Measurements from ENCODE around the gene TRNT1.

The TRNT1 gene

DNA sequence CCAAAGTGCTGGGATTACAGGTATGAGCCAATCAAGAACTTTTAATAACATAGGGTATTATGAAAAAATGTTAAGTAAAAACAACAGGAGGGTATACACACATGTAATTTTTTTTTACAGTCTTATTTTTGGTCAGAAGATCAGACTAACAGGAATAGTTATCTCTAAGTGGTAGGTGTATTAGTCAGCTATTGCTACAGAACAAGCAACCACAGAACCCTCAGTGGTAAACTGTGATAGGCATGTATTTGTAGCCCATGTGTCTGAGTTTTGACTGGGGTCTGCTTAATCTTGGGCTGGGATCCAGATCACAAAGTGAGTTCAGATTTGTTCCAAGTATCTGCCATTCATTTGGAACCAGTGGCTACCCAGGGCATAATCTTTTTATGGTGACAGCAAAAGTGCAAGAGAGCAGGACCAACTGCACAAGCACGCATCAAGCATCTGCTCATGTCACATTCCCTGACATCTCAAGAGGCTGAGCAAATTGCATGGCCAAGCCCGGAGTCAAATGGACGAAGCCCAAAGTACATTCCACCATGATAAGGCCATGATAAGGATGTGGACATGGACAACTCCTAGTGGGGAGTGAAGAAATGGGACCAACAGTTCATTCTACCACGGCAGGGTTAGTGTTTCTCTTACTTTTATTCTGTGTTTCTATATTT, 13.6 kb upstream of the TRNT1 start:
- FAIRE-seq: no peak

DNA sequence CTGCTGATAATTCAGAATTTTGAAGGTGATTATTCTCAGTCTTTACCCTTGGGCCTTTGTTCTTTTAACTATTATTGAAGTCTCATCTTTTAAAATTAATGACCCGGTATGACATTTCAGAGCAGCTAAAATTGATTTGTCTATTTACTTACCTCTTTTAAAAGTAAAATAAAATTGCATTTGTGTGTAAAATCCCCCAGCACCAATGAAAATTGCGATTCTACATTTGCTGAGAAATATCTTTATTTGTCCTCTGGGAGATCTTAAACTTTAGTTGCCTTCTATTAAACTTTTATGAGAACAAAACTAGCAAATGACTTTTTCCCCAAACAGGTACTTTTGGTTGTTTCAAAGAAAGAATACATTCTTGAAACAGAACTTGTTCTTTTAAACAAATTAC, 9.1 kb upstream of the TRNT1 start:
- no peak for FAIRE-seq

DNA sequence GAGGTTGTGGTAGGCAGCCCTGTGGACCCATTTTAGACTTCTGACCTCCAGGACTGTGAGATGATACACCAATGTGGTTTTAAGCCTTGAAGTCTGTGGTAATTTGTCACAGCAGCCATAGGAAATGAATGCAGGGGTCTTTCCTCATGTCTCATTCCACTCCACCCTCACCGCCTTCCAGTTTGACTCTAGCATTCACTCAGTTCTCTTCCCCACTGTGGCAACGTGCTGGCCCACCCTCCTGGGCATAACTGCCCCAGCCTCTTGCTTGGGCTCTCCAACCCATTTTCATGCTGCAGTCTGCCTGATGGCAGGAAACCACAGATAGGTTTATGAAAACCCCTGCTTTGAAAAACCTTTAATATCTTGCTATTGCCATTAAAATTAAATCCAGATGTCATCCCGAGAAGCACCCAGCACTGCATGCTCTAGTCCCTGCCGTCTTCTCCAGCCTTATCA, 7.3 kb upstream of the TRNT1 start:
- FAIRE-seq: no peak

DNA sequence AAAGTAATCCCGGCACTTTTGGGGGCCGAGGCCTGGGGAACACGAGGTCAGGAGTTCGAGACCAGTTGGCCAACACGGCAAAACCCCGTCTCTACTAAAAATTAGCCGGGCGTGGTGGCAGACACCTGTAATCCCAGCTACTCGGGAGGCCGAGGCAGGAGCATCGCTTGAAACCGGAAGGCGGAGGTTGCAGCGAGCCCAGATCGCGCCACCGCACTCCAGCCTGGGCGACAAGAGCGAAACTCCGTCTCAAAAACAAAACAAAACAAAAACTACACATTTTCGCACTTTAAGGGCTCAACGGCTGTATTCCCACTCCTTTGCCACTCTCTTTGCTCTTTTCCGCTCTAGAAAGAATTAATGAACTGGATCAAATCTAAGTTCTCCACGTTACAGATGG, 763 bp upstream of the TRNT1 start:
- no peak for FAIRE-seq

DNA sequence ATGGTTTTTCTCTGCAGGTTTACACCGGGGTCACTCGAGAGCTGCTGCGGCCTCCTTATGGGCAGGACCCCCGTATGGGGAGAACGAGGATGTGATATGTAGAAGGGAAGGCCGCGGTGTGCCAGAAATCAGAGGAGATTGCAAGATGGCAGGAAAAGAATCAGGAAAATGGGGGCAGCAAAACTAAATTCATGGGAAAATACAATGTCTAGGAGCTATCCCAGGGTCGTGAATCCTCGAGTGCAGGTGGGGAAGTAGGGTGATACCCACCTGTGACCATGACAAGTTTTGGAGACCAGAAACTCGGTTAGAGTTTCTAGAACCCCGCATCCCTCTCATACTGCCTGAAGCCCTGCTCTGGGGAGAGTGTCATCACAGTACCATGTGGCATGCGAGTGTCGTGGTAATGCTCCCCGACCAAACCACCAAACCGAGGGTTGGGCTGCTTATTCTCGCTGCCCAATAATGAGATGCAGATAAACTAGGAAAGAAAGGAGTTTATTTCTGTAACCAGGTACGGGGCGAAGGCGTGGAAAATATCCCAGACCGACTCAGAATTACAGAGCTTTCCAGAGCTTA, 781 bp downstream of the TRNT1 start:
- no peak for FAIRE-seq

DNA sequence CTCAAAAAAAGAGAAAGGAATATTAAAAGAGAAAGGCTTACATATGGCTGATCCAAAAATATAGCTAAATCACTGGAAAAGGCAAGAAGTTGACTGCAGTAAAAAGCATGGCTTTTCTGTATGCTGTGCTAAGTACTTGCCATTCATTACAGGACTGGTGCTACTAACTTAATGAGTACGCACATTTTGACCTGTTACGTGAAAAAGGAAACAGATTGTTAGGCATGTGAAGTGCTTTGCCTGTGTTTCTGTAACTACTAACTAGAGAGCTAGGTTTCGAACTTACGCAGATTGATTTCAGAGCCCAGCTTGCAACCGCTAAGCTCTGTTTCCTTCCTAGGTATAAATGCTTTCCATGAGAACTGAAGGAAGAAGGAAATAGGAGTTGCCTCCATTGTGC, 2.8 kb downstream of the TRNT1 start:
- FAIRE-seq: no peak

DNA sequence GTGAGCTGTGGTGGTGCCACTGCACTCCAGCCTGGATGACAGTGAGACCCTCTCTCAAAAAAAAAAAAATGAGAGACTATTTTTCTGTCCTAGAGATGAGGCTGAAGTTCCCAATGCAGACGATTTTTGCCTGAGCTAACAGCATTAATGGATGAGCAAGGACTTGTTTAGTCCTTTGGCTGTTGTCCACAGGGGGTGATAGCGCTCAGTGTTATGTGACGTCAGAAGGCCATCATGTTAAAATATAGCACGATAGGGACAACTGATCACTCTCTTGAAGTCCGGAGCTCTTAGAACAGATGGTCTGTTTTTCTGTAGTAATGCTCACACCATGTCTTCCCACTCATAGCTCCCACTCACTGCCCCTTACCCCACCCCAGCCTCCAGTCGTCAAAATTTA, 6.8 kb downstream of the TRNT1 start:
- FAIRE-seq: no peak

DNA sequence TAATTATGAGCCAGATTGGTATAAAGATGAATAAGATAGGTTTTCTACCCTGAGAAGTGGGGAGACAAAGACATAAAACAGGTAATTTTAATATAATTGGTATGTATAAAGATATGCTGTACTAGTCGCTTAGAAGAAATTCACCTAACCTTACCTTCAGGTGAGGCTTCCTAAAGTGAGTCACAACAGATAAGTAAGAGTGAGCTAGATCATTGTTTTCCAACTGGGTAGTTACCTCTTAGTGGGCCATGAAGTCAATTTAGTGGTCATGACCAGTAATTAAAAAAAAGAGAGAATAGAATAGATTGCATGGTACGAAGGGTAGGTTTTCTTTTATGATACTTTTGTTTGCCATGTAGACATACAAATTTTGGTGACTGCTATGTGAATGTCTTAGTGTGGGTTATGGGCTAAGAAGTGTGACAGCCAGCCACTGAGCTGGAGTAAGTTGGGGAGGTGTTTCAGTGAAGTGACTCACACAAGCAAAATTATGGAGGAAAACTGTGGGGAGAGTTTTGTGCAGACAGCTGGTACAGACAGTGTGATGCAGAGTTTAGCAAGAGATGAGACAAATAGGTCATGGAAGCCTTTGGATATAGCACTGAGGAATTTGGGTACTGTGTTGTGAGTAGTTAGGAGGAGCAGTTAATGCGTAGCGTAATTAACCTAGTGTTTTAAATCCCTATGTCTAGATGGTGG, 8.2 kb downstream of the TRNT1 start:
- no peak for FAIRE-seq

DNA sequence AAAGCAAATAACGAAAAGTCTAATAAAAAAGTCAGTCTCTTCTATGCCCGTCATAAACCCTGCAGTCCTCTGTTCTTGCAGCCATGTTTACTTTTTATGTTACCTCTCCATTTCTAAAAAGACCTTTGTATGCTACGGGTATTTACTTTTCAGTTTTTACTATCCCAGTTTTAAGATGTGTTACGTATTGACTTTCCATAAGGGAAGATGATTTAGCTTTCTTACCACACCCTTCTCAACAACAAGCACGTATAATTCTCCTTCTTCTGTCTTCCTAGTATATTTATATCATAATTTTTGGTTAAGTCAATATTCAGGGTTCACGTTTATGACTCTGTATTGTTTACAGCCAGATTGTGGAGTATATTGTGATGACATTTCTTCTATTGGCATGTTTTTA, 10.8 kb downstream of the TRNT1 start:
- no peak for FAIRE-seq

DNA sequence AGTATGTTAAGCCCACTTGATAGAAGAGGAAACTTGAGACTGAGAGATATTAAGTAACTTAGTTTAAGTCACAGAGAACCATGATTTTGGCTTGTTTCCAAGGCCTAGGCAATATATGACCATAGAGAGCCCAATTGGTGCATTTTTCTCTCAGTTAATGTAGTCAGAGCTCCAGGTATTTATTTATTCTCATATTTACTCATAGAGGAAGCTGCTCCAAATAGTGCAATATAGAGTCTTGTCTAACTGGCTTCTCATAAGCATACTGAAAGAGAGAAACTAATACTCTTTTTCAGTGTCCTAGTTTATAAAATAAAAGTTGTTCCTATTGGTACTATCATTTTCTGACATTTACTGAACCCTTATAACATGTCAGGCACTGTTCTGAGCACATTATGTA, 15.2 kb downstream of the TRNT1 start:
- no peak for FAIRE-seq

DNA sequence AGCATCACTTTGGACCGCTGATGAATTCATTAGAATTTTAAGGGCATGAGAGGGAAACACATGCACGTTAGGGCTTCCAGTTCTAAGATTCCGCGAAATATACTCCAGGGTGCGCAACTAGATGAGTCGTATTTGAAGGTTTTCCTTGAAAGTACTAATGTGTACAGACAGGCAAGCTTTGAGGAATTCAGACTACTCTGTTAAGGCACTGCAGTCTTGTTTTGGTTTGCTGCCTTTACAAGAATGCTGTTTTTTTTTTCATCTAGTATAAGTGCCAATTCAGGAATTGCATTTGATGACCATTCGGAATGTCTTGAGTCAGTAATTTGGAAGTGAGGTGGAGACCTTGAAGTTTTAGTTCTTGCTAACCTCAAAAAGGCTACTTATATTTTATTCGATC, 19.1 kb downstream of the TRNT1 start:
- no peak for FAIRE-seq

DNA sequence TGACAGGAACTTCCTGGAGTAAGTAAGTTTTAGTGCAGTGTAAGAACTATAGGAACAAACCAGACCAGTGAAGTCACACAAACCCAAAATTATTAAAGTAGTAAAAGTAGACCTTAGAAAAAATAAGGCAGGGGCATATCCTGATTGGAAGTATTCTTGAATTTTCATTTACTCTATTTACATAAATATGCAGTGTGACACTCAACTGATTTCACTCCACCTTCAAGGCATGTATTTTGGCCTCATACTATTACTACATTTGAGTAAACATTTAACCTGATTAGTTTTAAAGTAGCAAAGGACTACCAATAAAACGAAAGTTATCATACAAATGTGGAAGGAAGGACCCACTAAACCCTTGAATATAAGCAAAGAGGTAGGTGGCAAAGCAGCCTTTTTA, 22.8 kb downstream of the TRNT1 start:
- FAIRE-seq: no peak

DNA sequence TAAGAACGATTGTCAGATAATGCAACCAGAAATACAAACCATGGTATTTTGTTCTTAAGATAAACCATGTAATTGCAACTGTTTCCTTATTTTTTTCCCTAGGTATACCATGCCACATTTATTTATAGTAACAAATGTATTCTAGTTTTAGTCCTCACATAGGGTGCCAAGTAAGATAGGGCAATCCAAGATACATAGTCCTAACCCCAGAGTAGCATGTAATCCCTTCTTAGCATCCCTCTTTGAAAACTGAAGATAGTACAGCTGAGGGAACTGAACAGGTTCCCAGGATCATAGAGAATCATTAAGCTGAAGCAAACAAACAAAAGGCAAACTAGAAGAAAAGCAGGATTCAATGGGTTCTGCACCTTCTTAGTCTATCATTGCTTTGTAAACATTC, 24.8 kb downstream of the TRNT1 start:
- FAIRE-seq: no peak

DNA sequence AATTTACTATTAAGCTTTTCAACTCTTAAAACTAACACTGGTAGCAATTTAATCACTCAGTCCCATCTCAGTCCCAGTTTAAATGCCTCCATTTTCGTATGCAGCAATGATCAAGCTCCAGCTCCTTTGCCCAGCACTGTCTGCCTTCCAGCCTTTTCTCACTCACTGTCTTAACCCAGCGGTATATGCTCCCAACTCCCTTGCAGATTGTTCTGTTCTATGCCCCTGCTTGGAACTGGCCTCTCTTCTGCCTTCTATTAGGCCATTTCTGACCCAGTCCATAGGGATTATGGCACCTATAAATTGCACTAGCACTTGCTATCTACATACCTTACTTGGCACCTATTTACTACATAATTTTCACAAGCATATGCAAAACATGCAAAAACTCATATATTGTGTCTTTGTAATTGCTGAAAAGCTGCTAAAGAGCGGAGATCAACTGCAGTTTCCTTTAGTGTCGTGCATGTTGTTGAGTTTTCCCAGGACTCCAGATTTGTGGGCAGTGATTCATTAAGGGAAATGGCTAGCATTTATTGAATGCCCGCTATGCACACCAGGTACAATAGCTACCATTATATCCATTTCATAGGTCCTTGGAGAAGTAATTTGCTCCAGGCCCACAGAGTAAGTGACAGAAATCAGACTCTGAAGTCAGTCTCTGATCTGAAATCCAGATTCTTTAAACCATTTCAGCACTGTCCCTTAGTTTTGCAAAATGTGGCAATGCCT, 28.3 kb downstream of the TRNT1 start:
- no peak for FAIRE-seq

DNA sequence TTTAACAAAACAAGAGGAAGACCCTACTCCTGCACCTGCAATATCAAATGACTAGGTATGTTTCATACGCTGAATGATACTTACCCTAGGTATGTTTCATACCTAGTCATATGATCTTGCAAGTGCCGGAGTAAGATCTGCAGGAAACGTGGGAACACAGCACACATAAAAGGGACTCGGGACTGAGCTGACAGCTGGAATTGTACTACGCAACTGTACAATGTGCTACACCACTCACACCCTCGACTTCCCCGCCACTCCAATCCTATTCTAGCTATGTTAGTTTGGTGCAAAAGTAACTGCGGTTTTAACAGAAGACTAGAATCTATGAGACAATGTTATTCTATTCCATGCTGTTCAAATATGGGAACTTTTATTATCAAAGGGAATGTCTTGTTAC, 30.7 kb downstream of the TRNT1 start:
- no peak for FAIRE-seq

DNA sequence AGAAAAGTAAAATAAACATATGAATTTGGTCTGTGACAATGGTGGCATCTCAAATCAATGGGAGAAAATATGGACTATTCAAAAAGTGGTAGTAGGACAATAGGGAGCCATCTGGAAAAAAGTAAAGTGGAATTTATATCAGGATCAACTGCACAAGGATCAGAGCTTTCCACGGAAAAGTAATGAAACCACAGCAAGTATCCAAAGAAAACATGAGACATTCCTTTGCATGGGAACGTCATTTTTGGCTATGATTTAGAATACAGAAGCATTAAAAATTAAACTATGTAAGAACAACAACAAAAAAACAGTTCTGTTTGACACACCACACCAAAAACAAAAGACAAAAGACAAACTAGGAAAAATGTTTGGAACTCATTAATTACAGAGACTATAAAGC, 34.1 kb downstream of the TRNT1 start:
- FAIRE-seq: no peak

DNA sequence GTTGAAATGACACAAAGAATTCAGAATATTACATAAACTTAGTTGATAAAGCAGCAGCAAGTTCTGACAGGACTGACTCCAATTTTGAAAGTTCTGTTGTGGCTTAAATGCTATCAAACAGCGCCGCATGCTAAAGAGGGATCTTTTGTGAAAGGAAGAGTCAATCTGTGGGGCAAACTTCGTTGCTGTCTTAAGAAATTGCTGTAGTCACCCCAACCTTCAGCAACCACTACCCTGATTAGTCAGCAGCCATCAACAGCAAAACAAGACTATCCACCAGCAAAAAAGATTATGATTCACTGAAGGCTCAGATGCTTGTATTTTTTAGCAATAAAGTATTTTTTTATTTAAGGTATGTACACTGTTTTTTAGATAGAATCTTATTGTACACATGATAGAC, 38.5 kb downstream of the TRNT1 start:
- no peak for FAIRE-seq

DNA sequence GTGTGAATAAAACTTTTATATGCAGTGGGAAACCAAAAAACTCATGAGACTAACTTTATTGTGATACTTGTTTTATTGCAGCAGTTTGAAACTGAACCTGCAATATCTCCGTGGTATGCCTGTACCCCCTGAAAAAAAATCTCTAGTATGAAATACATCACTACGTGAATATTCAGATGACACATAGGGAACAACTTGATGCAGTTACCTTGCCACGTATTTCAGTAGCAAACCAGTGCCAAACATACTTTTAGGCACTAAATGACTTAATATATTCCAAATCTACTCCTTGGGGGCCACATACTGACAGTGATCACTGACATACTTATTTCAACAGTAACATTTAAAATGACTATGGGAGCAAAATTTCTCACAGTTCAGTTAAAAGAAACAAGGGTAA, 38.9 kb downstream of the TRNT1 start:
- FAIRE-seq: no peak

DNA sequence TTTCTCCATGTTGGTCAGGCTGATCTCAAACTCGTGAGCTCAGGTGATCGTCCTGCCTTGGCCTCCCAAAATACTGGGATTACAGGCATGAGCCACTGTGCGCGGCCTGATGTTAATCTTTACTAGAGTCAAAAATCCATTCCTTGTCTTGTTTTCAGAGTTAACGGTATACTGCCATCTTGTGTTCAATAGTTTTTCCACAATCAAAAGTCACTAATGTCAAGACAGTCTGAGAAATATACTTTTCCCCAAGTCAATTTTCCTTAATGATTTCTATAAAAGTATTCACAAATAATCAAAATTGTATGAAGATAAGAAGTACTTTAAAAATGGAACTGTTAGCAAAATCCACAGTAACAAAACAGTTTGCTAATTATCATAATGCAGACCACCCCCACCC, 44.3 kb downstream of the TRNT1 start:
- peak; percentile 89 for FAIRE-seq

DNA sequence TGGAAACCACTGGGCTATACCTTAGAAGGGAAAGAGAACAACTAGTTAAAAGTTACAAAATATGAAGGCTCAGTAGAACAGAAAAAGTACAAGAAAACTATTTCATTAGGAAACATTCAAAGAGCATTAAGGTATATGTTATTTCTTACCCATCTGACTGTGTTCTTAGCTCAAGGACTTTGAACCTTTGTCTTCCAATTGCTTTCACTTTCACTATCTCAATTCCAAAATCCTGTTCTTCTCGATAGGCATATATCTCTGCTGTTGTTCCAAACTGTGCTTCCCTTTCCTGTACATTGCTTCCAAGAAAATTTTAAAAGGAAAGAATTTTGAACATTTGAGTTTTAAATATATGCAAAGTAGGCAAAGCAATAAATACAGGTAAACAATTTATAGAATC, 45.9 kb downstream of the TRNT1 start:
- FAIRE-seq: no peak

DNA sequence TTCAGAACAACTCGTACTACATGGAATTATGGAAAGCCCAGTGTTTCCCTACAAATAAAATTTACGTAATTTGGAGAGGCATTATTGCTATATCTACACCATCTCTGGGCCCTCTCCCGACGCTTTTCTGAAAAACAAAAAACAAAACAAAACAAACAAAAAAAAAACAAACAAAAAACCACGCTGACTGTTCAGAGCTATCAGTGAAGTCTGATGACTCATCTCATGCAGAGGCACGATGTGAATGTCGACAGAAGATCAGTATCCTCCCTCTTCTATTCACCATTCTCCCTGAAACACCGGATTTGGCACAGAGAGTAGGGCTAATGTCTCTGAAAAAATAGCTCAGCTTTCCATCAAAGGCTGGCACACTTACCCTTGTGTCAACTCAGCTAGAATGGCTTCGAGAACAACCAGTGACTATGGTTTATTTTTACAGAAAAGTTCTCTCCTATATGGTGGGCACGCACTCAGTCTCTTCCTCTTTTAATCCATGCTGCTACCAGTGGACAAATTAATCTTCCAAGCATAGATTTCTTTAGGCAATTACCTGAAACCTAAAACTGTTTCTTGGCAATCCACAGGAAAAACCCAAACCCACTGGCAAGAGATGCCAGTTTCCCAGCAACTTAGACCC, 51.2 kb downstream of the TRNT1 start:
- FAIRE-seq: no peak

DNA sequence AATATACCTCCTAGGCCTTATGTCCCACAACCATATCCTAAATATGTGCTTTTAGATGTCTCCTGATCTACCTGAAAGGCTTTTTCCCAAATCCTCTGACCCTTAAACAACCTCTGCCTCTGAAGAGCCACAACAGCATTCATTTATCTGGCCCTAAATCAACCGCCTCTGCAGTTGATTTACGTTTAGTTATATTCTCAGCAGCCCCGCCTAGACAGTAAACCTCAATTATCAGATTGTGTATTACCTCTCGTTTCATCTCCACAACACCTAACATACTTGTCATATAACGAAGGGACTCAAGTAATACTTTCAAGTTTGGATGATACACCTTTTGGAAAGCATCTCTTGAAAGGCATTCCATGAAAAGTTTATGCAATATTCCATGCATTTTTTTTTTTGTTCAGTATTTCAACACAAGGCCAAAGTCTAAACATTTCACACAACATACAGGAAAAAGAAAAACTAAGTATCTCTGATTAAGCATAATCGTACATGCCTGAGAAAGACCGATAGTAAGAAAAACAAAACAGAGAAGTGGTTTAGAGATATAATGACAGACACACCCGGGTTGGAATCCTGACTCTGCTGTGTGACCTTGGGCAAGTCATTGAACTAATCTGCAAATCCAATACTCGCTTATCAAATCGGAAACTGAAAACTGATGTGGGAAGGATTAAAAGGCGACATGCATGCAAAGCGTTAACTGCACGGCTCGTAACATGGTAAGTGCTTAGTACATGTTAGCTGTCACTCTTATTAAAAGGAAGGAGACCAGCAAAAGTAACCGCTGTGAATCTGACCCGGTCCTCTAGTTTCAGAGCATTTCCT, 52.0 kb downstream of the TRNT1 start:
- FAIRE-seq: no peak
